ENCODE data around the gene KSR2. TPM values are rescaled to one million over a fixed set of nuclear protein-coding genes. Genes with fewer than 3 reads are reported as not detected.

The KSR2 gene
- total RNA-seq, 4 donors from 2014 or later = under 0.01 to 0.06 (median 0.03) TPM

DNA sequence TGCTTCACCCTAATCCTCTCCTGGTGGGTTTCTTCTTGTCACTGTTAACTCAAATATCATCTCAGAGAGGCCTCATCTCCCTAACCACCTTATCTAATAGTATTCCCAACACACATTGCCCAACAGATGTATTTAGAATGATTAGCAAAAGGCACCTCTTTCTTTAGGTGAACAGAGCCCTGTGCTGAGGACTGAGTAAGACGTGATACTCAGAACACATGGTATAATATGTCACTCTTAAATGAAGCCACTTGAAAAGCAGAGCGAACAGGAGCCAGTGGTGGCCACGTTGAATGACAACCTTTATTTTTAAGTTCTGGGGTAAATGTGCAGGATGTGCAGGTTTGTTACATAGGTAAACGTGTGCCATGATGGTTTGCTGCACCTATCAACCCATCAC lies 1.5 kb upstream of the KSR2 start:
- H3K4me1 ChIP-seq = peaks cover 0 to 13% (median 11%) of the 10 kb centered on the region in 4 donors
- no peak overlapping the region for H3K27ac ChIP-seq (replicated peaks in 1 of 4)
- TF ChIP-seq EP300 (IDR thresholded peaks at IDR 0.05) (no peak), POLR2AphosphoS5 (IDR thresholded peaks at IDR 0.05) (no peak), POLR2A (IDR thresholded peaks at IDR 0.05; ENCODE audit: low read depth) (no peak)
- TF ChIP-seq, protein P1, sequence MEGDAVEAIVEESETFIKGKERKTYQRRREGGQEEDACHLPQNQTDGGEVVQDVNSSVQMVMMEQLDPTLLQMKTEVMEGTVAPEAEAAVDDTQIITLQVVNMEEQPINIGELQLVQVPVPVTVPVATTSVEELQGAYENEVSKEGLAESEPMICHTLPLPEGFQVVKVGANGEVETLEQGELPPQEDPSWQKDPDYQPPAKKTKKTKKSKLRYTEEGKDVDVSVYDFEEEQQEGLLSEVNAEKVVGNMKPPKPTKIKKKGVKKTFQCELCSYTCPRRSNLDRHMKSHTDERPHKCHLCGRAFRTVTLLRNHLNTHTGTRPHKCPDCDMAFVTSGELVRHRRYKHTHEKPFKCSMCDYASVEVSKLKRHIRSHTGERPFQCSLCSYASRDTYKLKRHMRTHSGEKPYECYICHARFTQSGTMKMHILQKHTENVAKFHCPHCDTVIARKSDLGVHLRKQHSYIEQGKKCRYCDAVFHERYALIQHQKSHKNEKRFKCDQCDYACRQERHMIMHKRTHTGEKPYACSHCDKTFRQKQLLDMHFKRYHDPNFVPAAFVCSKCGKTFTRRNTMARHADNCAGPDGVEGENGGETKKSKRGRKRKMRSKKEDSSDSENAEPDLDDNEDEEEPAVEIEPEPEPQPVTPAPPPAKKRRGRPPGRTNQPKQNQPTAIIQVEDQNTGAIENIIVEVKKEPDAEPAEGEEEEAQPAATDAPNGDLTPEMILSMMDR (IDR thresholded peaks at IDR 0.05) = no peak
- no peaks in the 10 kb centered on the region for H3K36me3 ChIP-seq
- peaks cover 0 to 81% (median 12%) of the 10 kb centered on the region in 4 donors for H3K27me3 ChIP-seq
- no peak overlapping the region for H3K4me3 ChIP-seq
- intact Hi-C loops (cut with DNase I) = no loop called here
- no peak for DNase-seq (ENCODE audit: extremely low spot score)
- 88% methylated on average over 4 of the region's 4 CpGs for WGBS
- H3K9me3 ChIP-seq = peaks cover 0 to 28% (median 14%) of the 10 kb centered on the region in 4 donors

DNA sequence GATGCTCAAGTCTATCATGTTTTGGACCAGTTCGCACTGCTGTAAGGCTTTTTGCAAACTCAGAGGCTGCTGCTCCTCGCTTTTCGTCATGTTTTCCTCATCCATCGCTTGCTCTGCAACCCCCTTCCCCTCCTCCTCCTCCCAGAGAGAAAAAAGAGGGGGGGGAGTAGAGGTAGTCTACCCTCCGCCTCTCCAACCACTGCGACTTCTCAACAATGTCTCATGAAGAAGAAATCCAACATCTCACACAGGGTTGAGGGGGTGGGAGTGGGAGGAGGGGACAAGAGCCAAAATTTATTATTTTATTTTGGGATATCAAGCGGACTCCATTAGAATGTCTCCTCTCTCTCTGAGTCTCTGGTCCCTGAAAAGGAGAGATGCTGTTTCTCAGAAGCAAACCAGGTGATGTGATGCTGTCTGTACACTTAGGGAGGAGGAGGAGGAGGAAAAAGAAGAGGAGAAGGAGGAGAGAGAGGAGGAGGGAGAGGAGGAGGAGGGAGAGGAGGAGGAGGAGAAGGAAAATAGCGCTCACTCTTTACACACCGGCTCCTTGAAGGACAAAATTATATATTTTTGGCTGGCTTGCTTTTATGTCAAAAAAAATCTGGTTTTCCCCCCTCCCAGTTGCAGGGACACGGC lies 520 bp downstream of the KSR2 start:
- Histone ChIP-seq H3K4me1 (peaks cover 0 to 13% (median 11%) of the 10 kb centered on the region in 4 donors), H3K9me3 (peaks cover 0 to 28% (median 14%) of the 10 kb centered on the region in 4 donors), H3K27me3 (peaks cover 0 to 82% (median 12%) of the 10 kb centered on the region in 4 donors), H3K27ac (replicated peaks in 1 of 4) (no peak overlapping the region), H3K36me3 (no peaks in the 10 kb centered on the region), H3K4me3 (peak overlapping the region; percentile 33 to 47 (median 38))
- no peak for DNase-seq (ENCODE audit: extremely low spot score)
- intact Hi-C loops (cut with DNase I) = no loop called here
- WGBS = 2% methylated on average over 10 of the region's 10 CpGs
- TF ChIP-seq POLR2A (IDR thresholded peaks at IDR 0.05; ENCODE audit: low read depth) = no peak
- no peak for TF ChIP-seq EP300 (IDR thresholded peaks at IDR 0.05)
- TF ChIP-seq, protein P1 (IDR thresholded peaks at IDR 0.05) = no peak
- no peak for TF ChIP-seq POLR2AphosphoS5 (IDR thresholded peaks at IDR 0.05)

DNA sequence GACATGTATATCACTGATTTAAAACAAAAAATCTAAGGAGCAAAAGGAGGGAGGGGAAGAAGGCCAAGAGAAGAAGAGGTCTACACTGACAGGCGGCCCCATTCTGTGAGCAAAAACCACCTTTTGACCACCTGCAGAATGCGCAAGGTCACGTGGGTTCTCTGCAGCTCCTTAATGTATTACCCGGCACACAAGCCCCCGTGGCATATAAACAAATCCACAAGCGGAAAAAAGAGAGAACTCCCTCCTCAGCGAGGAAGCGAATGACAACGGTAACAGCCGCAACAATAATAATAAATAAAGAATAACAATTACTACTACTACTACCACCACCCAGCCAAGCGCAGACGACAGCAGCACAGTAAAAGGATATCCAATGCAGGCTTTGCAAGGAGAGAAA lies 1.3 kb downstream of the KSR2 start:
- H3K27ac ChIP-seq (replicated peaks in 1 of 4) = no peak overlapping the region

DNA sequence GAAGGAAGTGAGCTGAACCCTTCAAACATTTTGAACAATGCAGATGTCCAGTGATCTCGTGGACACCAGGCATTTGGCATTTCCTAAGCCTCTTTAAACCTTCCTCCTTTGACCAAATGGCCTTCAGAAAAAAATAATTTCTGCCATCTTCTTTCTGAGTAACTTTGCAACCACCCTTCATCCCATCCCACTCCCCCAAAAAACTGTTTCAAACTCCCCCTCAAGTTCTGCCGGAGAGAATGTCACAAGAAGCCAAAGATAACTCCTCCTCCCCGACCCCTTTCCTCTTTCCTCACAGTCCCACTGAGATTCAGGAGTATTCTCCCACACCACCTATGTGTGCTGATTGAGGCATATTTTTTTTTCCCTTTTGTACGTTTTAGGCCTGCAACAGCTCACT lies 1.7 kb downstream of the KSR2 start:
- WGBS = 30% methylated on average over 4 of the region's 4 CpGs
- no peak for DNase-seq (ENCODE audit: extremely low spot score)

More for the DNA sequence above, 1.3 kb downstream of the KSR2 start:
- no peak for TF ChIP-seq EP300 (IDR thresholded peaks at IDR 0.05)
- TF ChIP-seq, protein P1 (IDR thresholded peaks at IDR 0.05) = no peak
- no peak for TF ChIP-seq POLR2A (IDR thresholded peaks at IDR 0.05; ENCODE audit: low read depth)
- no peak for TF ChIP-seq POLR2AphosphoS5 (IDR thresholded peaks at IDR 0.05)
- DNase-seq (ENCODE audit: extremely low spot score) = no peak
- intact Hi-C loops (cut with DNase I) = no loop called here
- Histone ChIP-seq H3K9me3 (peaks cover 0 to 23% (median 14%) of the 10 kb centered on the region in 4 donors), H3K4me3 (no peak overlapping the region), H3K36me3 (no peaks in the 10 kb centered on the region), H3K4me1 (peaks cover 0 to 13% (median 11%) of the 10 kb centered on the region in 4 donors), H3K27me3 (peaks cover 0 to 78% (median 12%) of the 10 kb centered on the region in 4 donors)
- 9% methylated on average over 12 of the region's 12 CpGs for WGBS

More for the DNA sequence above, 1.7 kb downstream of the KSR2 start:
- no peak overlapping the region for H3K4me3 ChIP-seq
- no peak for TF ChIP-seq POLR2A (IDR thresholded peaks at IDR 0.05; ENCODE audit: low read depth)
- TF ChIP-seq POLR2AphosphoS5 (IDR thresholded peaks at IDR 0.05) = no peak
- TF ChIP-seq EP300 (IDR thresholded peaks at IDR 0.05) = no peak
- TF ChIP-seq, protein P1 (IDR thresholded peaks at IDR 0.05) = no peak
- H3K36me3 ChIP-seq = no peaks in the 10 kb centered on the region
- peaks cover 0 to 13% (median 11%) of the 10 kb centered on the region in 4 donors for H3K4me1 ChIP-seq
- H3K27ac ChIP-seq (replicated peaks in 1 of 4) = no peak overlapping the region
- intact Hi-C loops (cut with DNase I) = no loop called here
- peaks cover 0 to 78% (median 12%) of the 10 kb centered on the region in 4 donors for H3K27me3 ChIP-seq
- H3K9me3 ChIP-seq = peaks cover 0 to 18% (median 14%) of the 10 kb centered on the region in 4 donors
